Measurements from ENCODE around the gene SPATC1L.

SPATC1L gene

DNA sequence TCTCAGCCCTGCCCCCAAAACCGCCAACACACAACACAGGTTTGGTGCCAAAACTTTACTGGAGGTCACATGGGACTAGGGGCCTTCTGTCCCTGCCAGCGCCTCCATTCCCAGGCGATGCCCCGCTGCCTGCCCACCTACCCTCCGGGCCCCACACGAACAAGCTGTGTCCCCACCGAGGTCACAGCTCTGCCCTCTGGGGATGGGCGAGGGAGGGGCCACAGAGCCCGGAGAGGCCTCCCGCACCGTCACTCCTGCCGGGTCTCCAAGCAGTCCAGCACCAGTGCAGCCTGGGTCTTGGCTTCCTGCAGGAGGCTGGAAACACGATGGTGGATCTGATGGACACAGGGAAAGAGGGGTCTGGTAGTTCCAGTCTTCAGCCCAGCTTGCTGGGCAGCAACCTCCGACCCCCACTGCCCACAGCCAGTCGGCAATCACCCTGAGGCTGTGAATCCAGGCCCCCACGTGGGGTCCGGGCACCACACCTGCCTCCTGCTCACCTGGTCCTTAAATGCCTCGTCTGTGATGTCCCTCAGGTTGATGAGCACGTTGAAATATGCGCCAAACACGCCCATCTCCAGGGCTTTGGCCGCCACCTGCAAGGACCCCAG is 47.4 kb downstream of the SPATC1L start:
- TF ChIP-seq, protein P1, sequence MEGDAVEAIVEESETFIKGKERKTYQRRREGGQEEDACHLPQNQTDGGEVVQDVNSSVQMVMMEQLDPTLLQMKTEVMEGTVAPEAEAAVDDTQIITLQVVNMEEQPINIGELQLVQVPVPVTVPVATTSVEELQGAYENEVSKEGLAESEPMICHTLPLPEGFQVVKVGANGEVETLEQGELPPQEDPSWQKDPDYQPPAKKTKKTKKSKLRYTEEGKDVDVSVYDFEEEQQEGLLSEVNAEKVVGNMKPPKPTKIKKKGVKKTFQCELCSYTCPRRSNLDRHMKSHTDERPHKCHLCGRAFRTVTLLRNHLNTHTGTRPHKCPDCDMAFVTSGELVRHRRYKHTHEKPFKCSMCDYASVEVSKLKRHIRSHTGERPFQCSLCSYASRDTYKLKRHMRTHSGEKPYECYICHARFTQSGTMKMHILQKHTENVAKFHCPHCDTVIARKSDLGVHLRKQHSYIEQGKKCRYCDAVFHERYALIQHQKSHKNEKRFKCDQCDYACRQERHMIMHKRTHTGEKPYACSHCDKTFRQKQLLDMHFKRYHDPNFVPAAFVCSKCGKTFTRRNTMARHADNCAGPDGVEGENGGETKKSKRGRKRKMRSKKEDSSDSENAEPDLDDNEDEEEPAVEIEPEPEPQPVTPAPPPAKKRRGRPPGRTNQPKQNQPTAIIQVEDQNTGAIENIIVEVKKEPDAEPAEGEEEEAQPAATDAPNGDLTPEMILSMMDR (conservative IDR thresholded peaks at IDR 0.05), result no peak
- no peak overlapping the region for H3K27ac ChIP-seq

DNA sequence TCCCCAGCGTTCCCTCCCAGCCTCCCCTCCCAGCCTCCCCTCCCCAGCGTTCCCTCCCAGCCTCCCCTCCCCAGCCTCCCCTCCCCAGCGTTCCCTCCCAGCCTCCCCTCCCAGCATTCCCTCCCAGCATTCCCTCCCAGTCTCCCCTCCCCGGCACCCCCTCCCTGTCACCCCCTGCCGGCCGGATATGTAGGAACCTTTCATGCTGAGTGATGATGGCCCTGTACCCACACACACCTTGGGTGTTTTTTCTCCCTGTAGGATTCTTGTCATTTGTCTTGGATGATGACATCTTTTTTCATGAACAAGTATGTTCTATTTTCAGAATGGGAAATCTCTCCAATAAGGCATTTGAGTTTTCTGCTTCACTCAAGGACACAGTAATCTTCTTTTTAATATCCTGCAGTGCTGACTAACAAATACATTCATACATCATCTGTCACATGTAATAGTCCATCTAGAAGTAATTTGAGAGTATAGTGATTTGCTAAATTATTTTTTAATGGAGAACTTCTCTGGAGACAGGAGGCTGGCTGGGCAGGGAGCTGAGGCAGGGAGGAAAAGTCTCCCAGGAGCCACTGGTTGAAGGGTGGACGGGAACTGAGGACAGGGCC is 48.4 kb downstream of the SPATC1L start:
- TF ChIP-seq, protein P1 (conservative IDR thresholded peaks at IDR 0.05), result no peak
- H3K27ac ChIP-seq, result no peak overlapping the region

DNA sequence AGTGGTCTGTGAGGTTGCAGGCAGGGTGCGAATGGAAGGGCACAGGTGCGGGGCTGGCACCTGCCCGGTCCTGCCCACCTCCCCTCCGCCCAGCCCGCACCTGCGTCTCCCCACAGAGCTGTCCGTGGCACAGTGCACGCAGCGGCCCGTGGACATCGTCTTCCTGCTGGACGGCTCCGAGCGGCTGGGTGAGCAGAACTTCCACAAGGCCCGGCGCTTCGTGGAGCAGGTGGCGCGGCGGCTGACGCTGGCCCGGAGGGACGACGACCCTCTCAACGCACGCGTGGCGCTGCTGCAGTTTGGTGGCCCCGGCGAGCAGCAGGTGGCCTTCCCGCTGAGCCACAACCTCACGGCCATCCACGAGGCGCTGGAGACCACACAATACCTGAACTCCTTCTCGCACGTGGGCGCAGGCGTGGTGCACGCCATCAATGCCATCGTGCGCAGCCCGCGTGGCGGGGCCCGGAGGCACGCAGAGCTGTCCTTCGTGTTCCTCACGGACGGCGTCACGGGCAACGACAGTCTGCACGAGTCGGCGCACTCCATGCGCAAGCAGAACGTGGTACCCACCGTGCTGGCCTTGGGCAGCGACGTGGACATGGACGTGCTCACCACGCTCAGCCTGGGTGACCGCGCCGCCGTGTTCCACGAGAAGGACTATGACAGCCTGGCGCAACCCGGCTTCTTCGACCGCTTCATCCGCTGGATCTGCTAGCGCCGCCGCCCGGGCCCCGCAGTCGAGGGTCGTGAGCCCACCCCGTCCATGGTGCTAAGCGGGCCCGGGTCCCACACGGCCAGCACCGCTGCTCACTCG is 52.2 kb downstream of the SPATC1L start:
- TF ChIP-seq, protein P1 (conservative IDR thresholded peaks at IDR 0.05), result no peak
- H3K27ac ChIP-seq, result no peak overlapping the region

DNA sequence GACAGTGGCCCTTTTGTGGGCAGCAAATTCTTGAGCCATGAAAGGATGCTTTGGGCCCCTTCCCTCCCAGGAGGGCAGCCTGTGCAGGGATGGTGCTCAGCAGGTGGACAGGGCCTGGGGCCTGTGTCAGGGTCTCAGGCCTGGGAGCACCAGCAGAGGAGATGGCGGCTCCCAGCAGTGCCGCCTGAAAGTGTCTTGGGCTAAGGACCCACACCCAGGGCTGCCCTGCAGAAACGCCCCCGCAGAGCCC is 52.7 kb downstream of the SPATC1L start:
- H3K27ac ChIP-seq, result no peak overlapping the region
- TF ChIP-seq, protein P1 (conservative IDR thresholded peaks at IDR 0.05), result no peak

DNA sequence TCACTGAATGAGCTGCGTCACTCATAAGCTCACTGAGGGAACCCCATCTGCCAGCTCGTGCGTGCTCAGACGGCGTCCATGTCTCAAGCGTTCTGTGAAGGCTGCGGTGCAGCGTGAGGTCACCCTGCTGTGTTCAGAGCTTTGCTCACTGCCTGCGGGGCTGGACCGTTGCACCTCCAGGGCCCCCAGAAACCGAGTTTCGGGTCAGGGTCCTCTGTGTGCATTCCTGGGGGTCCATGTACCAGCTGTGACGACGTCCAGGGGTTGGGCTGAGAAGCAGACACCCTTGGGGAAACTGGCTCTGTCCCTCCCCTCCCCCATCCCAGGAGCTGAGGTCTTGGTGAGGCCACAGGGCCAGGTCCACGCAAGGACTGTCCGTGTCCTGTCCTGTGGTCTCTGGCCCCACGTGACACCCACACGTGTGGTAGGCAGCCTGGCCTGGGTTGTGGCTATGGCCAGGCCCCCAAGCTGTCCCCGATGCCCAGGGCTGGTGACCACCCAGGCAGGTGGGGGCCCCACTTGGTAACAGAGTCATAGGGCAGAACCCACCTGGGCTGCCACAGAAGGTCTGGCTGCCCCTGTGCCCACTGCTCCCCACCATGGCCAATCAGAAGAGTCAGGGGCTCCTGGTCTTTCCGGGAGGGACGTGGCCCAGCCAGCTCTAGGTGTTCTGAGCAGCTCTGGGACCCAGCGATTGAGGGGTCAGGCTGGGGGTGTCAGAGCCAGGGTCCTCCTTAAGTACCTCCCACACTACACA is 53.2 kb downstream of the SPATC1L start:
- no peak overlapping the region for H3K27ac ChIP-seq
- TF ChIP-seq, protein P1 (conservative IDR thresholded peaks at IDR 0.05), result no peak

DNA sequence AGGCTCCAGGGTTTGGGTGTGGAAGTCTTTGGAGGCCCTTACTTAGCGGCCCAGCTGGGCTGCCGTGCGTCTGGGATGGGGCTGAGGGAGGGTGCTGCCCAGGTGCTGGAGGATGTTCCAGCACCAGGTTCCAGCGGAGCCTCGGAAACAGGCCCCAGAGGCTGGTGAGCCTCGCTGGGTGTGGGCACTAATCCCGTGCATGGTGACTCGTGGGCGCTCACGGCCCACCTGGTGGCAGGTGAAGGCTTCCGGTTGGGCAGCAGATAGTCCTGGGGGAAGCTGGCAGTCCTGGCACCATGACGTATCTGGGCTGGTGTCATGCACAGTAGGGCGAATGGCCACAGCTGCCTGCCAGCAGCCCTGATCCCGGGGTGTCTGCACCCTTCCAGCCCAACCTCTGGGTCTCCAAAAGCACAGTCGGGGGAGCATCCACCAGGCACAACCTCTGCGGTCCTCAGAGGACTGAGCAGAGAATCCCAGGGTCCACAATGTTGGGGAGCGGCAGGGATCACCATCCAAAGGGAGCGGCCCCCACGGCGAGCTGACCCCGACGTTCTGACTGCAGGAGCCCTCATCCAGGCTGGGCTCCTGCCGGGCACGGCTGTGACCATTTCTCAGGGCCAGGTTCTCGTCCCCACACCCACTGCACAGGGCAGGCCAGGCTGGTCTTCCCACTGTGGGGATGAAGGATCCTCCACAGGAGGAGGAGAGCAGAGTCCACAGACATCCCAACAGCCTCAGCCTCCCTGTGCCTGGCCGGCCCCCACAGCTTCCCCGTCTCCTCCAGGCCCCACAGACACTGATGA is 54.2 kb downstream of the SPATC1L start:
- no peak overlapping the region for H3K27ac ChIP-seq
- TF ChIP-seq, protein P1 (conservative IDR thresholded peaks at IDR 0.05), result no peak
